Measurements from ENCODE around the gene SEMA3C. TPM values are rescaled to one million over a fixed set of nuclear protein-coding genes. Genes with fewer than 3 reads are reported as not detected.

SEMA3C gene
- total RNA-seq, 1 donor from 2014 or later: 143 TPM

DNA sequence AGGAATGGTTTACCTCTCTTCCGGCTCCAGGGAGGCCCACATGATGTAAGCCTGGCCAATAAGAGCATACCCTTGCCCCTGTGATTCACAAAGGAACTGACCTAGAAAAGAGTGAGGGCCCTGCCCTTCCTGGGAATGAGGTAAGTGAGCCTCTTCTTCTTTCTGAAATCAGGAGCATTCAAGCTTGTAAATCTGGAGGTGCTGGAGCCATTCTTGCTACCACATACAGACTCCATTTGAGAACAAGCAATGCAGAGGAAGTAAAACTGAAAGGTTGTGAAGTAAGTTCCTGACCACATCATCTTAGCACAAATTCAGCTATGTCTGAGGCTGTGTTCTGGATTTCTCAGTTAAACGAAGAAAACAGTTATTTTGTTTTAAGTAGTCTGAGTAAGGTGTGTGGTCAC, 148.2 kb downstream of the SEMA3C start:
- DNase-seq (ENCODE audit: low spot score): no peak
- intact Hi-C loops (cut with DNase I): no loop called here
- no peak for ATAC-seq

DNA sequence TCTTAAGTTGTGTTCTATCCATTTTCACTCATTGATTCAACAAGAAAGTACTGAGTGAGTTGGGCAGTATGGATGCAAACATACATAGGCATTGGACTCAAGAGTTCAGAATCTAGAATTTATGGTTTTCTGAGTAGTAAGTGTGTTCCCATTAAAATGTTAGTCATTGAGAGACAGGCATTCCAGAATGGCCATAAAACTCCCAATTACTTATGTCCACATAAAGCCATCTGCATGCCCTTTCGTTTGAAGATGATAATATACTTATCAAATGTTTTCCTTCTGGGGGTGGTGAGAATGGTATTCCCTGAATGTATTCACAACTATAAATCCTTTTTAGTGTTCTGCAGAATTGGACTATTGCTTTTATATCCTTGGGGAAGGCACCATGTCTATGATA, 148.8 kb downstream of the SEMA3C start:
- no peak for ATAC-seq
- intact Hi-C loops (cut with DNase I): no loop called here
- DNase-seq (ENCODE audit: low spot score): no peak

DNA sequence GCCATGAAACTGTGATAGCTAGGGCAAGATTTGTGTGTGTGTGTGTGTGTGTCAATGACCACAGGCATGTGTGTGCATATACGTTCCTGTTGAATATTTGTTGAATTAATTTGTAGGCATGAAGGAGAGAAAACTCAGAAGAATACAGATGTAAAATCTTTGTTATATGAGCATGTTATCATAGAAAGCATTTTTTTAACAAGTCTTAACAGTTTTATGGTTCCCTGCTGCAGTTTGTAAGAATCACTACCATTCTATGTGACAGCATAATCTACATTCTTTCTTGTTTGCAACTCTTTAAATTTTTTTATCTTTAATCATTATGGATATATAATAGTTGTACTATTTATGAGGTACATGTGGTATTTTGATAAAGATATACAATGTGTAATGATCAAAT, 150.1 kb downstream of the SEMA3C start:
- ATAC-seq (no peak), DNase-seq (ENCODE audit: low spot score) (no peak)
- intact Hi-C loops (cut with DNase I): no loop called here

DNA sequence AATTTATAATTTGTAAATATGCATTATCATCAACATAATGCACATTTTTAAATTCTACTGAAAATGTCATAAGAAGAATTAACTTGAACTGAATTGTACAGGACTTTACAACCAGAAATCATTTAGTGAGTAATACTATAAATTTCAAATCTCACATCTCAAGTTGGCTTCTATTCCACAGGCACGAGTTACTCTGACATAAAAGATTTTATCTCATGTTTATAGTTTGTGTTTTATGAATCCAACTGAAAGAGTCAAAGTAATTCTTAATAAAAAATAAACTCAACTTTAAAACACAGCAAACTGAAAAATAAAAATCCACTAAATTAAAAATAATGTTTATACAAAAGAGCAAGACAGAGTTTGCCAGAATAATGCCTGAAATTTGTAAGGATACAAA, 151.2 kb downstream of the SEMA3C start:
- DNase-seq (ENCODE audit: low spot score): no peak
- intact Hi-C loops (cut with DNase I): no loop called here
- no peak for ATAC-seq

DNA sequence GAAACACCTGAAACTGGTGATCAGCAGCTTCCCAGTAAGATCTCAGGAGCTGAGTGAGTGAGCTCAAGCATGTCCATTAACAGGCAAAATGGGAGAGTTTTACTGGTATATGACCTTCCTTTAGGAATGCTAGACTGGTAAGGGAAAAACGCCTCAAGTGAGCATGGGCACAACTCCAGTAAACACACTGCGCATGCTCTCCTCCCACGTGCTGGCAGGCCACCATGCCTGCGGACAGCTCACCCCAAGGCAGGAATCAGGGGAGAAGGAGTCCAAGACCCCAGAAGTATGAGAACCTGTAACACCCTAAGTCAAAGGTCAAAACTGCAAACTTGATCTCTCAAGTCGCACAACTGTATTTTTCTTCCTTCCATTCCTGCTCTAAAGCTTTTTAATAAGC, 152.1 kb downstream of the SEMA3C start:
- no peak for DNase-seq (ENCODE audit: low spot score)
- intact Hi-C loops (cut with DNase I): no loop called here
- ATAC-seq: peak; percentile 51

DNA sequence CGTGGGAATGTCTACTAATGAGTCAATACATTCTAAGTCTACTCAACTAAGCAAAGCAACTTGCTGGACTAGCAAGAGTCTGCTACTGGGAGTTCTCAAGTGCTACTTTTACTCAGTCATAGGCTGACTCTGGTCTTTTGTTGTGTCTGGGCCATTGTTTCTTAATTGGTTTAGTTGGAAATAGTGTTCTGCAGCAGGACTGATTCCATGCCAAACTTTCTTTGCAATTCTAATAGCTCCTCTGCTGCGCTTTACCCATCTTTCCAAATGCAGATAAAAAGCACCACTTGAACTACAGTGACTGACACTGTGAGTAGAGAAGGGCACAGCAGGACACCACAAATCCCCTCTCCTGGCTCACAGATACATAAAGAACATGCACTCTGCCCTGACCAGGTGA, 154.7 kb downstream of the SEMA3C start:
- intact Hi-C loops (cut with DNase I): no loop called here
- no peak for ATAC-seq

DNA sequence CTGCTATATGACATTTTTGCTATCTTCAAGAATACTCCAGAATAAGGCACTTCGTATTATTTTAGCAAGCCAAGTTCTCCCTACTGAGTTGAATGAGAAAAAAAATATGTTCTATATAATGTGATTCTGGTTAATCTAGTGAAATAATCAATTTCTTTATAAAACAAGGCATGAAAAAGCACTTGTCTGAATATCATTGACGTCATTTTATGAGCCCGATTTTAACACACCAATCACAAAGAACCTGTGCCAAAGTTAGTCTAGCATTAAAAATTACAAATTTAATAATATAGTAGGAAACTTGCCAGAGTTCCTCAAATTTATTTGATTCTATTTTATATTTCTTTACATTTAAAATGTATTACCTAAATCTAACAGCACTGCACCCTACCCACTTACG, 155.1 kb downstream of the SEMA3C start:
- intact Hi-C loops (cut with DNase I): no loop called here
- no peak for DNase-seq (ENCODE audit: low spot score)
- no peak for ATAC-seq

More for the DNA sequence above, 154.7 kb downstream of the SEMA3C start:
- DNase-seq (ENCODE audit: low spot score): no peak

DNA sequence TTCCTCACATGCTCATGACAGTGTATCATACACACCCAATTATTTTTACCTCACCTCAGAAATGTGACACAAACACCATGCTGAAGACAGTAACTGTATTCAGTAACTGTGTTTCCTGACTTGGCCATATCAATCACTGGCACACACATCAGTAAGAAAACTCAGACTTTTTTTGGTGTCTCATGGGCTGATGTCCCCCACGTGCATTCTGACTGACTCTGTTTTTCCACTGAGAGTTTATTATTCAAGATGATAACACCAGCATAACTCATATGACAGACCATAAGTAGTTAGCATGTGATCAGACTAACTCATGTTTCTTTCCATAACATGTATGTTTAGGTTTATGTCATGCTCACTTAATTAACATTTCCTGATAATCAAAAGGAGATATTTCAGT, 155.6 kb downstream of the SEMA3C start:
- DNase-seq (ENCODE audit: low spot score): no peak
- intact Hi-C loops (cut with DNase I): no loop called here
- no peak for ATAC-seq

DNA sequence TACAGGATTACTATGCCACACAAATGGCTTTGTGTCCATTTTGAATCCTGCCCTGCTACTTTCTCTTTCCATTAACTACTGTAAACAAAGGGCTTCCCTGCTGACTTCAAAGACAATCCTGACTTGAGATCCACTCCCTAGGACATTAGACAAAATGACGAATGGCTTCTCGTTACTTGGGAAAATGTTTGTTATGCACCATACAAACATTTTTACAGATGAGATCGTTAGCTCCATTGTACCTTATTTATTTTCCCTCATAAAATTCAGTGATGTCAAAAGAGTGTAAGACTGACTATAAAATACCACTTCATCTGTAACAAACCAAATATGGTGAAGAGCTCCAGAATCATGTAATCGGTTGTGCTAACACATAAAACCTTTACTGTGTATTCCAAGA, 158.6 kb downstream of the SEMA3C start:
- no peak for DNase-seq (ENCODE audit: low spot score)
- ATAC-seq: no peak
- intact Hi-C loops (cut with DNase I): no loop called here

DNA sequence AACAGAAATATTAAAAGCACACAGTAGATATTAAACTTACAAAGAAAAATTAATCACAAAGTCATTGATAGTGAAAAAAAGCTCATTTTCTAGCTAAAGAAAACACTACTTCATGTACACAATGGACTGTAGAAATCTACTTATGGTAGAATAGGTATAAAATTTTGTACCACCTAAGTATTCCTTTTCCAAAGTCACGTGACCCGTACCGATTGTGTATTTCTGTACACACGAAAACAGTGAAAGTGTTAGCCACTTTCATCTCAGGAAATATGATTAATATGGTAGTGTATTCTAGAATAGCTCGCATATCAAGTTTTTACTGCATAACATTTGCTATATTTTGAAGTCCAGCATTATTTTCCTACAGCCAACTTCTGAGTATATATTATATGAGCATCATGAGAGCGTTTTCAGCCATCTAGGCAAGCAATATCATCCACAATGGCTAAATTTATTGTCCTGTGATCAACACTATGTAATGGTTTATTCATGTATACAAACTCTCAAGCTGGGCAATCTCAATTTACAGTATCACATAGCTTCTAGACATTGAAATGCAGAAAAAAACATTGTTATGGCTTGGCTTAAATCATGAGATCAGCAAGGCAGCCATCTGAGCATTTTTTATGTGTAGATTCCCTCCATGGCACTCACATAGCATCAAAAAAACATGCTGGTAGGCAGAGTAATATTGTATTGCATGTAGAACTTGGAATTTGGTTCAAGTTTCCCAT, 165.7 kb downstream of the SEMA3C start:
- ATAC-seq: no peak
- no peak for DNase-seq (ENCODE audit: low spot score)
- intact Hi-C loops (cut with DNase I): no loop called here

DNA sequence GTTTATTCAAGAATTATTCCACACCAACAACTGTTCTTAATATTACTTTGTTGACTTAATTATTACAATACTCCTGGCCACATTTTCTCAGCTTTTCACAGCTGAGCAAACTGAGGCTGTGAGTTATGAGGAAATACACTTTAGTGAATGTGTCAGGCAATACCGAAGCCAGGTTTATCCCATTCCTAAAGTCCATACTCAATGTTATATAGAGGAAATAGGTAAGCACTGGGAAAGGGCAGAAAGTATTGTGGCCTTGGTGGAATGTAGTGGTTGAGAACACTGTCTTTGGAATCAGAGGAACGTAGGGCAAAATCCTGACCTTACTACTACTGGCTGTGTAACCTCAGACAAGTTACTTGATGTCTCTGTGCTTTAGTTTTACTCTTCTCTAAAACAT, 169.6 kb downstream of the SEMA3C start:
- ATAC-seq: peak; percentile 39
- no peak for DNase-seq (ENCODE audit: low spot score)
- intact Hi-C loops (cut with DNase I): no loop called here

DNA sequence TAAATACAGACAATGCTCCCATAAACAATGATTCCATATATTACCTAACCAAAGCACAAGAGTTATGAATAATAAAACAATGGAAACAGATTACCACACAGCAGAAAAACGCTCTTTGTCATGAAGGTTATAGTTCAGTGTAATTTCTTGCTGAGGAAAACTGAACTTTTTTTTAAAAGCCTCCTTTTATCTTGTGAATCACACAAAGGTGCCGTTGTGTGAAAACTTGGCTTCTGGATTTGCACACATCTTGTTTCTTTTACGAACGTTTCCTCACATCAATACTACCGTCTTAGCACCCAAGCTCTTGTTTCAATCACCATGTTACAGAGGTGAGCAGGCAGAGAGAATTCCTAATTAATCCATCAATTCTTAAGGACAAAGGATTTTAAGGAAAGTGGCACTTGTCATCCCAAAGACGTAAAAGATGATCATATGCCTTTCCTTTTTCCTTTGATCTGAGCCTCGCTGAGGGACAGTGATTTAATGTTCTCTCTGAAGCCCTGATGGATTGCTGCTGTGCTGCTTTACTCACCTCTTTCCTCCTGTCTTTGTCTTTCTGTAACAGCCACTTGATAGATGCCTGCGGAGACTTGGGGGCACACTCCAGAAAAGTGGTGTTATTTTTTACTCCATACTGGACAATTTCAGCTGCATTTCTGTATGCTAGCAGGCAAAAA, 170.3 kb downstream of the SEMA3C start:
- intact Hi-C loops (cut with DNase I): no loop called here
- DNase-seq (ENCODE audit: low spot score) (no peak), ATAC-seq (peak; percentile 44)

DNA sequence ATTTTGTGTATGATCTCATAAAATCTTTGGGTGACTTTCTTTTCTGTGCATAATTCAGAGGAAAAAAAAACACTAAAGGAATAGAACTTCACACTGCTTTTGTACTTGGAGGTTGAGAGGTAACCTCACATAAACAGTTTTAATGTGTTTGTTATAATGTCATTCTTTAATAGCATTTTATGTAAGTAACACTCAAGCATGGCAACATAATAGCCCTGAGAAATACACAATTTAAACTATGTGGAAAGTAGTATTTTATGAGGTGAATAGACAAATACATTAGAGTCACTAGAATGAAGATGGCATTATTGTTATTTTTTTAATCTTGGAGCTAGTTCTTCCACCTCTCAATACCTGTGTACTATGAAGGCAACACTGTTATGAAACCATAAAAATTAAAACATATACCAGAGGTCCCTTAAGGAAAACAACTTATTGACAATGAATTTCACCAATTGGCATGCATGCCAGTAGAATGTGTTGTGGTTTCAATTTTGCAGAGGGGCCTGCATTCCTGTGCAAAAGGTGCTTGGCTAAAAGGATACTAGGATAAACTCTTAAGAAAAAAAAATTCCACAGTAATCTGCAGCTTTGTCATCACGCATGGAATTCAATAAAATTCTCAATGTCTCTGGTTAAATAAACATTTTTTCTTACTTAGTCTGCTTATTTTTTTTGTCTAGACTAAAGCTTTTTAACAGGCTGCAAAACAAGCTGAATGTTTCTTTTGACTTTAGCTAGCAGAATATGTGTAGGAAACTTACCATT, 177.9 kb downstream of the SEMA3C start:
- intact Hi-C loops (cut with DNase I): no loop called here
- no peak for ATAC-seq

DNA sequence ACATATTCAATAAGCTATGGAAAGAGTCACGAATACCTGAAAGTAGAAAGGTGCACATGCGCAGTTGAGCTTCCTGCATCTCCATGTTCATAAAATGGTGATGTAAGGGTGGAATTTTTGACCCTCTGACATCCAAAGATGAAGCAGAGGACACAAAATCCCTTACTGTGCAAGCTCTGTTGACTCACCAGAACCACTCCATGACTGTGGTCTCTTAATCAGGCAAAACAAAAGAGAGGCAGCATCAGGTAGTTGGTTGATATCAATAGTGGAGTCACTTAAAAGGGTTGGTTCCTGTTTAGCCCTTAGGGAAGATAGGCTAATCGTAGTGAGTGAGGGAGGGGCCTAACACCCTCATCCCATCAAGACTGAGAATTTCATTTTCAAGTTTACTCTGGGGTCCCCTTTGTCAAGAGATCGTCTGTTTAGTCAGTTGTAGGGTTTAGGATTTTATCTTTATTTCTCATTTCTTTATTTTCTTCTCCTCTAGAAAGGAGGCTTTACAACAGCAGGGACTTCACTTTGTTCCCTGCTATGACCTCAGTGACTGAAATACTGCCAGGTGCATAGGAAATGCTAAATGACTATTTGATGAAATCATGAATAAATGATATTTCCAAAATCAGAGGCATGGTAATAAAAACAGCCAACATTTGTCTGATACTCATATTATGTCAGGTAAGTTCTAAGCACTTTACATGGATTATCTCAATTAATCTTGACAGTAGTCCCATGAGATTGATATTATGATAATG, 182.3 kb downstream of the SEMA3C start:
- ATAC-seq (no peak), DNase-seq (ENCODE audit: low spot score) (no peak)
- intact Hi-C loops (cut with DNase I): no loop called here

More for the DNA sequence above, 177.9 kb downstream of the SEMA3C start:
- no peak for DNase-seq (ENCODE audit: low spot score)

DNA sequence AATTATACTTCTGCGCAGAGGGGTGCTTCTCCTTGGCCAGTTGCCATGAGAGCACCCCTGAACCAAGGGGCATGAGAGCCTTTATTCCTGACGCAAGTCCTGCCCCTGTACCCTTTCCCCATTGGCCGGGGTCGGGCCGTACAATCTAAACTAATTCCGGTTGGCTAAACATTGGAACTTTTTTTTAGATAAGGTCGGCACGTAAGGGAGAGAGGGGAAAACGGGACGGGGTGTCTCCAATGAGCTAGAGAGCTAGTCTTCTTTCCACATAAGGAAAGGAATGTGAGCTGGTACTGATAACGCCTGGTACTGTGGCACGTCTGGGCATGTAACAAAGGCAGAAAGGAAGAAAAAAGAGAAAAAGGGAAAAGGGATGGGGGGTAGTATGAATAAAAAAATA, 183.5 kb downstream of the SEMA3C start:
- no peak for DNase-seq (ENCODE audit: low spot score)
- ATAC-seq: no peak
- intact Hi-C loops (cut with DNase I): no loop called here

DNA sequence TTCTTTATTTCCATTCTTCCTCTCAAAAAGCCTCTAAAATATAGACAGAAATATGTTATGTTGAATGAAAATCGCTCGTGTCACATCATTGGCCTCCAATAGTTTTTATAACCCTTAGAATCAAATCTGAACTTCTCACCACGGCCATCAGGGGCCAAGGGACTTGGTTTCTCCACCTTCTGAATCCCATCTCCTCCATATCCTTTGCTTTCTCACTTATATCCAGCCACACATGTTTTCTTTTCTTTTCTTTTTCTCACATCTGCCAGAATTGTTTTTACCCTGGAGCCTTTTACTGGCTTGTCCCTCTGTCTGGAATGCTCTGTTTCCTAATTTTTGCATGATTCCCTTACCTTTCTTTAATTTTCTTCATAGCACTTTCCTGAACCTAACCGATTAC, 184.8 kb downstream of the SEMA3C start:
- intact Hi-C loops (cut with DNase I): no loop called here
- ATAC-seq: no peak
- no peak for DNase-seq (ENCODE audit: low spot score)

DNA sequence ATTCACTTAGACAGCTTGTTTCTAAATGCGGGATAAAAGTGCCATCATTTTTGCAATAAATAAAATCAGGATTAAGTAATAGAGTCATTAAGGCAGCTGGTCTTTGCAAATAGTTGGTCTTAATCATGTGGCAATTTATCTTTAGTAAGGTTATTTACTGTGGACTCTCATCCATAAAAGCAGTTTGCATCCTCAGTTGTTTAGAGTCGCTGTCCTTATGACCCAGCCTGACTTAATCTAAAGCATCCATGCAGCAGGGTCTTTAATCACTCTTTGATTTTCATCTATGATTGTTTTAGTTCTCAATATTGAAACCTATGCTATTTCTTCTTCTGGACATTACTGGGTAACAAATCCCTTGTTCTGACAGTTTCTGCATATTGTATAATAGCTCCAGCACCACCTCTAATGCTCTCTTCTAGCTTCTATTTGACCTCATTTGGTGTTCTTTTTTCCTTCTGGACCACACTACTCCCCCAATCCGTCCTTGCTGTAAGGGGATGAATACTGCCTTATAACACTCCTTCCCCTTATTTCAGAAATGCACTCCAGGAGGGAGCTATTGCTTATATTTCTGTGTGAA, 185.4 kb downstream of the SEMA3C start:
- intact Hi-C loops (cut with DNase I): no loop called here
- DNase-seq (ENCODE audit: low spot score) (no peak), ATAC-seq (no peak)

DNA sequence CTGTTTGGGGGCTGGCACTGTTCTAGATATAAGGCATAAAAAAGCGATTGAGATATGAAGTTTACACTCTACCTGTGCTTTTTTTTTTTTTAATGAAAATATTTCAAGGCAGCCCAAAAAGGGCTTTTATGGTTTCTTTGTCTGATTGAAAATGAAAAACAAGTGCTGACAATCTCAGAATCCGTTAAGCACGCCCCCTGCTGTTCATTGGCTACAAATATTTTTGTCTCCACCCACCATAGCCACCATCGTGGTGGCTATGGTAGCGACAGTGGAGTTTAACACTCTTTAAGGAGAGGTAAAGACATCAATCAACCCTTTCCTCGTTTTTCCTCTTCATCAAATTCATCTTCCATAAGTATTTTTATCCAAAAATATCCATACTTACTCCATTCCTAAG, 186.2 kb downstream of the SEMA3C start:
- no peak for DNase-seq (ENCODE audit: low spot score)
- no peak for ATAC-seq
- intact Hi-C loops (cut with DNase I): no loop called here

DNA sequence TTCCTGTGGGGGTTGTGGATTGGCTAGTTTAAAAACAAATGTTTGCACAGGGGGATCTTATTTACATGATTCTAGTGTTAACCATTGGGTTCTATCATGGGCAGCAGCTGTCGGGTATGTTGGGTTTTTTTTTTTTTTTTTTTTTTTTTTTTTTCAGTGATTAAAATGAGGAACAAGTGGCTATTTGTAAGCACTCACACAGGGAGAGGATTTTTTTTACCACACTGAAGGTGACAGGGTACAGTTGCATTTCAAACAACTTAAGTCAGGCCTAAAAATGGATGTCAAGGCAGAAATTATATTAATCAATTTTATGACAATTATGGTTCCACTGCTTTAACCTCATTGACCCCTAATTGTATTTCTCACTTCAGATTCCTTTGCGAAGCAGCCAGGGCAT, 187.6 kb downstream of the SEMA3C start:
- ATAC-seq: no peak
- intact Hi-C loops (cut with DNase I): no loop called here

More for the DNA sequence above, 187.6 kb downstream of the SEMA3C start:
- no peak for DNase-seq (ENCODE audit: low spot score)
